AG08395 (cell line): ENCODE data around the gene SAMD8.
"Not testable (repeated sequence)": the region's sequence is repeated elsewhere in the genome, so short reads cannot be mapped to it uniquely, and the experiment has no call there.

Experiments used
- DNase-seq: peaks from one replicate; pipeline ENCODE4 v3.0.0; 2012; ENCODE audit warnings: mixed read lengths, low spot score

Gene SAMD8

GRCh38 chr10:75086278-75086934 lies 25.1 kb upstream of the SAMD8 start:
- DNase-seq: no peak

GRCh38 chr10:75088640-75089039 lies 22.8 kb upstream of the SAMD8 start:
- DNase-seq: no peak

GRCh38 chr10:75089634-75090033 lies 21.8 kb upstream of the SAMD8 start:
- DNase-seq: no peak

GRCh38 chr10:75091146-75091545 lies 20.3 kb upstream of the SAMD8 start:
- DNase-seq: no peak

GRCh38 chr10:75094465-75094864 lies 17.0 kb upstream of the SAMD8 start:
- DNase-seq: no peak

- DNase-seq: no peak
Measured at GRCh38 chr10:75095631-75096030, 15.8 kb upstream of the SAMD8 start.

GRCh38 chr10:75096749-75097148 lies 14.7 kb upstream of the SAMD8 start:
- no peak for DNase-seq

GRCh38 chr10:75097666-75098285 lies 13.7 kb upstream of the SAMD8 start:
- peak; percentile 44 for DNase-seq

GRCh38 chr10:75098902-75099673 lies 12.4 kb upstream of the SAMD8 start:
- no peak for DNase-seq

GRCh38 chr10:75099952-75100763 lies 11.3 kb upstream of the SAMD8 start:
- peak; percentile 91 for DNase-seq

- no peak for DNase-seq
Measured at GRCh38 chr10:75100764-75101291, 10.6 kb upstream of the SAMD8 start.

GRCh38 chr10:75101416-75102251 lies 9.8 kb upstream of the SAMD8 start:
- DNase-seq: no peak

GRCh38 chr10:75102830-75103673 lies 8.4 kb upstream of the SAMD8 start:
- no peak for DNase-seq

GRCh38 chr10:75103881-75104686 lies 7.4 kb upstream of the SAMD8 start:
- DNase-seq: no peak

GRCh38 chr10:75104842-75105241 lies 6.6 kb upstream of the SAMD8 start:
- DNase-seq: no peak

- DNase-seq: no peak
Measured at GRCh38 chr10:75105576-75106197, 5.8 kb upstream of the SAMD8 start.

- DNase-seq: no peak
Measured at GRCh38 chr10:75106242-75106641, 5.2 kb upstream of the SAMD8 start.

- not testable (repeated sequence) for DNase-seq
Measured at GRCh38 chr10:75106891-75107290, 4.6 kb upstream of the SAMD8 start.
